GM19438 (cell line): Measurements from ENCODE around the gene MARS1.
"Not testable (repeated sequence)": the region's sequence is repeated elsewhere in the genome, so short reads cannot be mapped to it uniquely, and the experiment has no call there.

Experiments used
- ATAC-seq: cut with Tn5 transposase; IDR thresholded peaks from one replicate; pipeline ENCODE4 v1.9.1; 2021; ENCODE audit warnings: low read depth; ENCODE audit not compliant: unreplicated experiment

The MARS1 gene

GRCh38 chr12:57489157-57489641 lies 1.3 kb downstream of the MARS1 start:
- ATAC-seq = no peak

GRCh38 chr12:57490126-57490525 lies 2.3 kb downstream of the MARS1 start:
- ATAC-seq = no peak

- ATAC-seq = no peak
Measured at GRCh38 chr12:57491393-57492280, 3.8 kb downstream of the MARS1 start.

- ATAC-seq = not testable (repeated sequence)
Measured at GRCh38 chr12:57495051-57495701, 7.3 kb downstream of the MARS1 start.

- ATAC-seq = no peak
Measured at GRCh38 chr12:57496822-57497221, 9.0 kb downstream of the MARS1 start.

GRCh38 chr12:57497223-57498131 lies 9.6 kb downstream of the MARS1 start:
- ATAC-seq = no peak

GRCh38 chr12:57498132-57498502 lies 10.2 kb downstream of the MARS1 start:
- no peak for ATAC-seq

- no peak for ATAC-seq
Measured at GRCh38 chr12:57498571-57498970, 10.7 kb downstream of the MARS1 start.

- no peak for ATAC-seq
Measured at GRCh38 chr12:57500213-57500612, 12.3 kb downstream of the MARS1 start.

- not testable (repeated sequence) for ATAC-seq
Measured at GRCh38 chr12:57502311-57502969, 14.6 kb downstream of the MARS1 start.

GRCh38 chr12:57506541-57506940 lies 18.7 kb downstream of the MARS1 start:
- not testable (repeated sequence) for ATAC-seq

GRCh38 chr12:57507796-57508195 lies 19.9 kb downstream of the MARS1 start:
- not testable (repeated sequence) for ATAC-seq

- no peak for ATAC-seq
Measured at GRCh38 chr12:57511161-57511560, 23.3 kb downstream of the MARS1 start.

GRCh38 chr12:57511588-57512325 lies 23.9 kb downstream of the MARS1 start:
- no peak for ATAC-seq

- ATAC-seq = no peak
Measured at GRCh38 chr12:57512665-57513064, 24.8 kb downstream of the MARS1 start.

- no peak for ATAC-seq
Measured at GRCh38 chr12:57513266-57513665, 25.4 kb downstream of the MARS1 start.

GRCh38 chr12:57513677-57514076 lies 25.8 kb downstream of the MARS1 start:
- not testable (repeated sequence) for ATAC-seq

GRCh38 chr12:57514246-57514645 lies 26.4 kb downstream of the MARS1 start:
- not testable (repeated sequence) for ATAC-seq

GRCh38 chr12:57514720-57515407 lies 27.0 kb downstream of the MARS1 start:
- ATAC-seq = no peak
